PC-3 (cell line): ENCODE results near the gene C1orf105.

ENCODE experiments used
- EZH2 ChIP-seq: fragments of 300-600 bp; sonication (generic); IDR thresholded peaks from one replicate; pipeline ENCODE4 v1.6.1; 2017; ENCODE audit warnings: antibody characterized with exemption, mild to moderate bottlenecking, low read length; ENCODE audit not compliant: unreplicated experiment
- EZH2phosphoT487 ChIP-seq: fragments of 300-600 bp; sonication (generic); IDR thresholded peaks from 2 replicates; pipeline ENCODE4 v1.6.1; 2018; ENCODE audit warnings: mild to moderate bottlenecking, antibody characterized with exemption, low read length, borderline replicate concordance
- TF ChIP-seq, protein P1 (sequence below): fragments of 300-600 bp; sonication (generic); conservative IDR thresholded peaks from 2 replicates; pipeline ENCODE4 v1.5.1; 2017; ENCODE audit warnings: antibody characterized with exemption, low read depth, mild to moderate bottlenecking, low read length

DNA sequence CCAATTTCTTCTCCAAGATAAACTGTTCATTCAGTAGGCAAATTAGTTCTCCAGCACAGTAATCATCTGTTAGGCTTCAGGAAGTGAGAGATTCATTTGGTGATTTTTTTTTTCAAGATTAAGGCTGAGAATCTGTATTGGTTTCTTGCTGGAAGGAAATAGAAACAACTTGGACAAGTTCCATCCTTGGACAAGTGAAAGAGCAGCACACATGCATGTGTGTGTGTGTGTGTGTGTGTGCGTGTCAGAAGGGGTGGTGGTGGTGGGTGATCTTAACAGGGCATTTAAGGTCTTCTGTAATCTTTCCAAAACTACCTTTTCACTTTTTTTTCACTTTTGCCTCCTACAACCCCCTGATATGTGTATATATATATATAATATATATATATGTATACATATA is 96.6 kb downstream of the C1orf105 start:
- TF ChIP-seq, protein P1, sequence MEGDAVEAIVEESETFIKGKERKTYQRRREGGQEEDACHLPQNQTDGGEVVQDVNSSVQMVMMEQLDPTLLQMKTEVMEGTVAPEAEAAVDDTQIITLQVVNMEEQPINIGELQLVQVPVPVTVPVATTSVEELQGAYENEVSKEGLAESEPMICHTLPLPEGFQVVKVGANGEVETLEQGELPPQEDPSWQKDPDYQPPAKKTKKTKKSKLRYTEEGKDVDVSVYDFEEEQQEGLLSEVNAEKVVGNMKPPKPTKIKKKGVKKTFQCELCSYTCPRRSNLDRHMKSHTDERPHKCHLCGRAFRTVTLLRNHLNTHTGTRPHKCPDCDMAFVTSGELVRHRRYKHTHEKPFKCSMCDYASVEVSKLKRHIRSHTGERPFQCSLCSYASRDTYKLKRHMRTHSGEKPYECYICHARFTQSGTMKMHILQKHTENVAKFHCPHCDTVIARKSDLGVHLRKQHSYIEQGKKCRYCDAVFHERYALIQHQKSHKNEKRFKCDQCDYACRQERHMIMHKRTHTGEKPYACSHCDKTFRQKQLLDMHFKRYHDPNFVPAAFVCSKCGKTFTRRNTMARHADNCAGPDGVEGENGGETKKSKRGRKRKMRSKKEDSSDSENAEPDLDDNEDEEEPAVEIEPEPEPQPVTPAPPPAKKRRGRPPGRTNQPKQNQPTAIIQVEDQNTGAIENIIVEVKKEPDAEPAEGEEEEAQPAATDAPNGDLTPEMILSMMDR = no peak
- TF ChIP-seq EZH2 = no peak
- TF ChIP-seq EZH2phosphoT487 = no peak
